HG02759 (cell line): ENCODE measurements around the gene SCYGR5.
"Not testable (repeated sequence)": the region's sequence is repeated elsewhere in the genome, so short reads cannot be mapped to it uniquely, and the experiment has no call there.

Source experiments
- ATAC-seq: cut with Tn5 transposase; IDR thresholded peaks from one replicate; pipeline ENCODE4 v1.9.1; 2021; ENCODE audit warnings: mild to moderate bottlenecking, moderate library complexity; ENCODE audit not compliant: unreplicated experiment

Gene SCYGR5

DNA sequence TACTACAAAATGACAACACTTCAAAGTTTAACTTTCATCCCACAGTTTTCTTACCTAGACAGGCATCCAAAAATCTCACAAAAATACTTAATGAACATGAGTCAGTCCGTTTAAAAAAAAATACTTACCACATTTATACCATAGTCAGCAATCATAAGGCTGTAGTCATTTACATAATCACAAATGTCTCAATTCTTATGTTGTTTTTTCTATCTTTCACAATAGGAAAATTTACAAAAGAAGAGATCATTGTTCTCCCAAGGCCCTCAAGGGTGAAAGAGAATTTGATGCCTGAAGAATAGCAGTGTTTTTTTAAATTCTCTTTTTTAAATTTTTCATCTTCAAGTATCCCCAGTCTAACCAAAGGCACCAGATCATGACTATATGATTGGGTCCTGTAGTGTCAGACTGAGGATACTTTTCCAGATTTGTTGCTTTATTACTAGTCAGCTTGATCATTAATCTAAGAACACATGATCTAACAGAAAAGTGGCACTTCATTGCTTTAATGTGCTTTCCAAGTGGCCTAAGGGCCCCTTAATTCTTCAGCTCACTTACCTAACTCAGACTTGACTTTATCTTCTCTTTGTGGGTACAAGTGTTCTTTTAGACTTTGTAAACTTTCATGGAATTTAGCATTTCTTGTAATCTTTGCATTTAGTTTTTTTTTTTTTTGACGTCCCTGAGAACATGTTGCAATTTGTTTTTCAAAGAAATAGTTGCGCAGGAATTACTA is 4.7 kb downstream of the SCYGR5 start:
- no peak for ATAC-seq

- ATAC-seq, result not testable (repeated sequence)
Observed at GRCh38 chr2:227673620-227674019, 7.0 kb downstream of the SCYGR5 start.

DNA sequence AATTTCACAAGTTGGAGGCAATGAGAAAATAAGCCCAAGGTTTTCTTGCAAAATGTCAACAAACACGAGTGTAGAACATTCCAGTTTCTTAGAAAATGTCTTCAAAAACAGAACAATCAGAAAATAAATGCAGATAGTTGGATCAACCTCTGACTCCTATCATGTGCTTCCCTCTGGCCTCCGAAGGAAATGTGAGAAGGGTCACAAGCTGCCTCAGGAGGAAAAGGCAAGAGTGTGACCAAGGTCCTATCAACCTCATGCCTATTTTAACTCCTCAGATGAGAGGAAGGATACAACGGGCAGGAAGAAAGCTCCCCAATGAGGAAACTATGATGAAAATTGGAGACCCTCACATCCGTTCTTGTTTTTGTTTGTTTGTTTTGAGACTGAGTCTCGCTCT is 7.9 kb downstream of the SCYGR5 start:
- ATAC-seq, result no peak

- ATAC-seq, result no peak
Observed at GRCh38 chr2:227677928-227678327, 11.3 kb downstream of the SCYGR5 start.

DNA sequence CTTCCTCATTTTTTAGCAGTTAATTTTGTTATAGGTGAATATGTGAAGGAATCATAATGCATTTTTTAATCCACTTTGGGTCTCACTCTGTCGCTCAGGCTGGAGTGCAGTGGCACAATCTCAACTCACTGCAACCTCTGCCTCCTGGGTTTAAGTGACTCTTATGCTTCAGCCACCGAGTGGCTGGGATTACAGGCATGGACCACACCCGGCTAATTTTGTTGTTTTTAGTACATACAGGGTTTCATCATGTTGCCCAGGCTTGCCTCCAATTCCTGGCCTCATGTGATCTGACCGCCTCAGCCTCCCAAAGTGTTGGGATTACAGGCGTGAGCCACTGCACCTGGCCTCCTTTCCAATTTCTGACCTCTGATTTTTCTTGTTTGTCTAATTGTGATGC is 17.7 kb downstream of the SCYGR5 start:
- ATAC-seq, result no peak

GRCh38 chr2:227687189-227687588 is 20.6 kb downstream of the SCYGR5 start:
- no peak for ATAC-seq

- ATAC-seq, result no peak
Observed at GRCh38 chr2:227696990-227697679, 30.5 kb downstream of the SCYGR5 start.

DNA sequence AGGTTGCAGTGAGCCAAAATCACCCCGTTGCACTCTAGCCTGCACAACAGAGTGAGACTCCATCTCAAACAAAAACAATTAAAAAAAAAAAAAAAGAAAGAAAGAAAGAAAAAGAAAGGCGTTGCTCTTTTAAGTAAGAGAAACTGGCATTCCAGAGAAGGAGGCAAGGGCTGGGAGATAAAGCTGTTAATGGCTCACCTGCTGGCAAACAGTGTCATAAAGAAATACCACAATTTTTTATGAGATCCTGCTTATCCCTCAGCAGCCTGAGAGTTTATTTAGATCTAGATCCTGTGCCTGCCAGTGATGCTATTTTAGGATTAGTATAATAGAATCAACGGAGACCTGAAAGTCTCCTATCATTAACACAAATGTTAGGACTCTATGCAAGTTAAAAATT is 35.0 kb downstream of the SCYGR5 start:
- no peak for ATAC-seq

GRCh38 chr2:227703280-227703732 is 36.7 kb downstream of the SCYGR5 start:
- no peak for ATAC-seq

GRCh38 chr2:227703961-227704360 is 37.4 kb downstream of the SCYGR5 start:
- no peak for ATAC-seq

DNA sequence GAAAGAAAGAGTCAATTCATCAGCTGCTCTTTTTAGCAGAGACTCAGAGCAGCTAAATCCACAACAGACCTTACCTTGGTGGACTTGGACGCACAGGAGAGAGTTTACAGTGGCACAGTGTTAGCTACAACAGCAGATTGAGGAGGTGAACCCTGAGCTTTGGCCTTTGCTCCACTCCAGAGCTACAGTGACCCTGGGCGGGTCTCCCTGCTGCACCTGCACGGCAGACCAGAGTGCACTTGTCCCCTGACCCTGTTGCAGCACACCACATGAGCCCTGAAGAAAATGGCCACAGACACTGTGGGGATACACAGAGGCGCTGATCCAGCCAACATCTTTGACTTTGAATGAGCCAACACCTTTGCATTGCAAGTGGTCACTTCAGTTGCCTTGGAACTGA is 40.3 kb downstream of the SCYGR5 start:
- ATAC-seq, result no peak

DNA sequence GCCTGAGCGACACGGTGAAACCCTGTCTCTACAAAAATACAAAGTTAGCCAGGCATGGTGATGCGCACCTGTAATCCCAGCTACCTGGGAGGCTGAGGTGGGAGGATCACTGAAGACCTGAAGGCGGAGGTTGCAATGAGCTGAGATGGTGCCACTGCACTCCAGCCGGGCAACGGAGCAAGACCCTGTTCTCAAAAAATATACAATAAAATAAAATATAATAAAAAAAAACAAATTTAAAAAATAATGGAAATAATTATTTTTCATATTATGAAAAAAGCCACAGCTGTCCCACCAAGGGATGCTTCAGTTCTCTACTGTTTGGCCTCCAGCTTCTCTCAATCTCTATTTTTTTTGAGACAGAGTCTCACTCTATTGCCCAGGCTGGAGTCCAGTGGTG is 40.8 kb downstream of the SCYGR5 start:
- no peak for ATAC-seq

- ATAC-seq, result no peak
Observed at GRCh38 chr2:227710986-227711385, 44.4 kb downstream of the SCYGR5 start.

DNA sequence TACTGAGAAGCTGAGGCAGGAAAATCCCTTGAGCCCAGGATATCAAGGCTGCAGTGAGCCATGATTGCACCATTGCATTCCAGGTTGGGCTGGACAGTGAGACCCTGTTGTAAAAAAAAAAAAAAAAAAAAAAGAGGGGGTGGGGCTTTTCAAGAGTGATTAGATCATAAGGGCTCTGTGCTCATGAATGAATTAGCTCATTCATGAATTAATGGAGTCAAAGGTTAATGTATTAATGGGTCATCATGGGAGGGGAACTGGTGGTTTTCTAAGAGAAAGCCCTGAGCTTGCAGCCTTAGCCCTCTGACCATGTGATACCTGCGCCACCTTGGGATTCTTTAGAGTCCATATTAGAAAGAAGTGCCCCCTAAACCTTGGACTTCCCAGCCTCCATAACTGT is 46.7 kb downstream of the SCYGR5 start:
- no peak for ATAC-seq

- no peak for ATAC-seq
Observed at GRCh38 chr2:227716501-227716900, 49.9 kb downstream of the SCYGR5 start.
